Effector CD8-positive, alpha-beta T cell (primary cell): ENCODE data around the gene ZNF212.
"Not testable (repeated sequence)": the region's sequence is repeated elsewhere in the genome, so short reads cannot be mapped to it uniquely, and the experiment has no call there.

Experiments
- DNase-seq: peaks from one replicate; lab custom pipeline; 2025; lab: John Stamatoyannopoulos, UW

Gene ZNF212

GRCh38 chr7:149218469-149219420 is 20.7 kb upstream of the ZNF212 start:
- DNase-seq, result no peak

- no peak for DNase-seq
These were observed 18.9 kb upstream of the ZNF212 start for GRCh38 chr7:149220534-149220933.

GRCh38 chr7:149223176-149223575 is 16.3 kb upstream of the ZNF212 start:
- DNase-seq, result no peak

- DNase-seq, result no peak
These were observed 15.7 kb upstream of the ZNF212 start for GRCh38 chr7:149223761-149224160.

GRCh38 chr7:149224352-149224751 is 15.1 kb upstream of the ZNF212 start:
- no peak for DNase-seq

- no peak for DNase-seq
These were observed 14.3 kb upstream of the ZNF212 start for GRCh38 chr7:149225106-149225505.

GRCh38 chr7:149225656-149226055 is 13.8 kb upstream of the ZNF212 start:
- DNase-seq, result no peak

- DNase-seq, result not testable (repeated sequence)
These were observed 13.1 kb upstream of the ZNF212 start for GRCh38 chr7:149226366-149226765.

GRCh38 chr7:149226840-149227494 is 12.5 kb upstream of the ZNF212 start:
- DNase-seq, result no peak

- no peak for DNase-seq
These were observed 10.5 kb upstream of the ZNF212 start for GRCh38 chr7:149228831-149229471.

- no peak for DNase-seq
These were observed 9.9 kb upstream of the ZNF212 start for GRCh38 chr7:149229526-149229925.

- no peak for DNase-seq
These were observed 7.1 kb upstream of the ZNF212 start for GRCh38 chr7:149232362-149232761.

- DNase-seq, result not testable (repeated sequence)
These were observed 5.7 kb upstream of the ZNF212 start for GRCh38 chr7:149233655-149234204.

GRCh38 chr7:149237502-149237901 is 1.9 kb upstream of the ZNF212 start:
- DNase-seq, result no peak

- DNase-seq, result no peak
These were observed 1.4 kb upstream of the ZNF212 start for GRCh38 chr7:149238051-149238450.

- DNase-seq, result no peak
These were observed 1.2 kb downstream of the ZNF212 start for GRCh38 chr7:149240637-149241036.

GRCh38 chr7:149241696-149242095 is 2.2 kb downstream of the ZNF212 start:
- no peak for DNase-seq

GRCh38 chr7:149245244-149245643 is 5.8 kb downstream of the ZNF212 start:
- DNase-seq, result no peak

GRCh38 chr7:149245744-149246143 is 6.3 kb downstream of the ZNF212 start:
- DNase-seq, result no peak

GRCh38 chr7:149248777-149249176 is 9.3 kb downstream of the ZNF212 start:
- no peak for DNase-seq

GRCh38 chr7:149250151-149250550 is 10.7 kb downstream of the ZNF212 start:
- not testable (repeated sequence) for DNase-seq

GRCh38 chr7:149251518-149251917 is 12.1 kb downstream of the ZNF212 start:
- DNase-seq, result not testable (repeated sequence)
